HCT116 (cell line): ENCODE measurements around the gene SEC24C. TPM values are rescaled to one million over a fixed set of nuclear protein-coding genes. Genes with fewer than 3 reads are reported as not detected.
"Not testable (repeated sequence)": the region's sequence is repeated elsewhere in the genome, so short reads cannot be mapped to it uniquely, and the experiment has no call there.

ENCODE experiments used
- ATAC-seq: fragments of 200-7000 bp; cut with Tn5 transposase; 2 replicates; pipeline ENCODE4 v1.9.1; 2020; ENCODE audit warnings: mild to moderate bottlenecking, moderate library complexity
- BruUV-seq: library from RNA; stranded (reverse); fragments of 400-500 nt; replicated peaks from 2 replicates; lab custom pipeline; 2021; lab: Mats Ljungman, UMichigan
- CTCF ChIA-PET: fragments of 300-600 bp; sonication (Branson Sonifier 250); formaldehyde crosslinking; loops from one replicate; lab custom pipeline; 2021; ENCODE audit warnings: antibody characterized with exemption; lab: Charles Lee
- POLR2A ChIA-PET: fragments of 300-600, 350-600 bp; sonication (Branson Sonifier 250); formaldehyde crosslinking; loops from one replicate; lab custom pipeline; 2021; ENCODE audit warnings: antibody characterized with exemption; lab: Charles Lee
- RAD21 ChIA-PET, 2 experiments: fragments of 300-600 bp; sonication (Branson Sonifier 250); formaldehyde crosslinking; loops; one replicate each; lab custom pipeline; 2023; ENCODE audit warnings: low total read pairs in 2 of 2; ENCODE audit not compliant: uncharacterized antibody in 2 of 2, unreplicated experiment in 2 of 2, low non-redundant PET in 1 of 2; lab: Charles Lee
- DNase-seq: peaks from one replicate; pipeline ENCODE4 v3.0.0-alpha.2; 2010; ENCODE audit warnings: low read depth, low spot score
- H2AFZ ChIP-seq: fragments of 200-600 bp; shearing (Covaris generic), sonication (generic); 2 replicates; pipeline ENCODE4 v1.6.1; 2017; ENCODE audit warnings: low read depth, mixed run types, mixed read lengths, antibody characterized with exemption, low read length; ENCODE audit not compliant: poor library complexity, severe bottlenecking
- H3K27ac ChIP-seq: 2 replicates; pipeline ENCODE4 v1.5.1; 2012; ENCODE audit warnings: low read depth, low read length
- H3K27me3 ChIP-seq: fragments of 200-600 bp; sonication (generic); 2 replicates; pipeline ENCODE4 v1.6.1; 2016; ENCODE audit warnings: mixed run types, low read length, mixed read lengths; ENCODE audit not compliant: insufficient read depth
- H3K36me3 ChIP-seq, 2 experiments: fragments of 200-500 bp in 1 of 2; fragments of 200-600 bp in 1 of 2; sonication (Bioruptor generic) in 1 of 2; sonication (generic) in 1 of 2; 2 replicates each; pipeline versions ENCODE4 v1.5.1 to v1.6.1; 2014 to 2016; ENCODE audit warnings: low read length in 2 of 2, inconsistent platforms in 1 of 2, mixed read lengths in 1 of 2, mixed run types in 1 of 2; ENCODE audit not compliant: insufficient read depth in 2 of 2, control insufficient read depth in 1 of 2
- H3K4me1 ChIP-seq, 2 experiments: fragments of 200-600 bp in 1 of 2; sonication (generic) in 1 of 2; 2 replicates each; pipeline versions ENCODE4 v1.5.1 to v1.6.1; 2012 to 2017; ENCODE audit warnings: low read length in 2 of 2, inconsistent platforms in 1 of 2, mild to moderate bottlenecking in 1 of 2, mixed read lengths in 1 of 2, mixed run types in 1 of 2, moderate library complexity in 1 of 2; ENCODE audit not compliant: insufficient read depth in 2 of 2, control insufficient read depth in 1 of 2
- H3K4me2 ChIP-seq: fragments of 200-600 bp; sonication (generic); 2 replicates; pipeline ENCODE4 v1.6.1; 2017; ENCODE audit warnings: mixed run types, low read length, mixed read lengths
- H3K4me3 ChIP-seq, 2 experiments: fragments of 200-600 bp in 1 of 2; sonication (generic) in 1 of 2; replicated peaks in 1 of 2; 2 replicates each; pipeline ENCODE4 v1.5.1; 2011 to 2016; ENCODE audit warnings: low read length in 2 of 2, control low read depth in 1 of 2, low read depth in 1 of 2, mild to moderate bottlenecking in 1 of 2, mixed read lengths in 1 of 2, mixed run types in 1 of 2
- H3K79me2 ChIP-seq: fragments of 200-600 bp; sonication (generic); 2 replicates; pipeline ENCODE4 v1.6.1; 2017; ENCODE audit warnings: mild to moderate bottlenecking, mixed run types, low read length, moderate library complexity, mixed read lengths; ENCODE audit not compliant: insufficient read depth
- H3K9ac ChIP-seq: fragments of 200-600 bp; sonication (generic); 2 replicates; pipeline ENCODE4 v1.6.1; 2016; ENCODE audit warnings: low read length, mixed read lengths
- H3K9me2 ChIP-seq: fragments of 200-600 bp; sonication (generic), shearing (Covaris generic); 2 replicates; pipeline ENCODE4 v1.6.1; 2017; ENCODE audit warnings: mixed run types, mild to moderate bottlenecking, moderate library complexity; ENCODE audit not compliant: insufficient read depth
- H3K9me3 ChIP-seq, 2 experiments: fragments of 200-500 bp in 1 of 2; fragments of 200-600 bp in 1 of 2; sonication (Bioruptor generic) in 1 of 2; sonication (generic) in 1 of 2; 2 replicates each; pipeline ENCODE4 v1.6.1; 2014 to 2017; ENCODE audit warnings: low read length in 2 of 2, mixed read lengths in 2 of 2, inconsistent platforms in 1 of 2, low read depth in 1 of 2, mild to moderate bottlenecking in 1 of 2, mixed run types in 1 of 2, moderate library complexity in 1 of 2; ENCODE audit not compliant: control insufficient read depth in 1 of 2, insufficient read depth in 1 of 2
- H4K20me1 ChIP-seq: fragments of 200-600 bp; sonication (generic), shearing (Covaris generic); 2 replicates; pipeline ENCODE4 v1.6.1; 2017; ENCODE audit warnings: mixed run types, mild to moderate bottlenecking, moderate library complexity; ENCODE audit not compliant: insufficient read depth
- CEBPB ChIP-seq: IDR thresholded peaks from 2 replicates; pipeline ENCODE4 v1.6.1; 2012; ENCODE audit warnings: low read depth
- EZH2 ChIP-seq: fragments of 200-600 bp; sonication (generic); IDR thresholded peaks from 2 replicates; pipeline ENCODE4 v1.6.1; 2017; ENCODE audit warnings: antibody characterized with exemption, mixed run types
- EZH2phosphoT487 ChIP-seq: fragments of 200-600 bp; IDR thresholded peaks from 2 replicates; pipeline ENCODE4 v1.6.1; 2018; ENCODE audit warnings: antibody characterized with exemption, borderline replicate concordance
- FOSL1 ChIP-seq: IDR thresholded peaks from 2 replicates; pipeline ENCODE4 v1.6.1; 2012; ENCODE audit warnings: low read depth
- POLR2A ChIP-seq: IDR thresholded peaks from 2 replicates; pipeline ENCODE4 v1.7.0; 2011; ENCODE audit warnings: borderline replicate concordance; ENCODE audit not compliant: insufficient read depth, insufficient read length; ENCODE audit errors: extremely low read depth
- POLR2AphosphoS5 ChIP-seq: IDR thresholded peaks from 2 replicates; pipeline ENCODE4 v1.6.1; 2011; ENCODE audit warnings: mild to moderate bottlenecking, low read depth, low read length, moderate library complexity
- RAD21 ChIP-seq: IDR thresholded peaks from 2 replicates; pipeline ENCODE4 v1.6.1; 2012; ENCODE audit warnings: low read depth, mild to moderate bottlenecking
- TCF7L2 ChIP-seq: IDR thresholded peaks from 2 replicates; pipeline ENCODE4 v1.7.0; 2011; ENCODE audit warnings: borderline replicate concordance, inconsistent platforms; ENCODE audit not compliant: insufficient read depth, insufficient read length; ENCODE audit errors: extremely low read depth
- ZFX ChIP-seq: fragments of 450-650 bp; IDR thresholded peaks from 2 replicates; pipeline ENCODE4 v1.6.1; 2017
- ZNF274 ChIP-seq: fragments of 200-500 bp; sonication (Bioruptor generic); IDR thresholded peaks from 2 replicates; pipeline ENCODE4 v1.6.1; 2014; ENCODE audit warnings: mild to moderate bottlenecking, low read depth, low read length, inconsistent platforms
- intact Hi-C: fragments of 100-400 bp; cut with micrococcal nuclease; formaldehyde crosslinking; loops from 2 replicates; pipeline ENCODE4 v1.10.0; 2022
- total RNA-seq: library from RNA; stranded (reverse); gene quantifications from one replicate; pipeline ENCODE4 v1.2.1, GENCODE V29; 2021; ENCODE audit not compliant: unreplicated experiment
- TF ChIP-seq, protein P1 (sequence below), 3 experiments: fragments of 200-600 bp in 1 of 3; sonication (generic) in 1 of 3; IDR thresholded peaks in 2 of 3; conservative IDR thresholded peaks in 1 of 3; 2 replicates each; pipeline ENCODE4 v1.5.1; 2012 to 2017; ENCODE audit warnings: low read depth in 2 of 3, low read length in 2 of 3, antibody characterized with exemption in 1 of 3, borderline replicate concordance in 1 of 3, control low read depth in 1 of 3, mild to moderate bottlenecking in 1 of 3, mixed read lengths in 1 of 3, mixed run types in 1 of 3, moderate library complexity in 1 of 3; ENCODE audit not compliant: insufficient read depth in 1 of 3

Gene SEC24C
- total RNA-seq, 1 experiment from 2014 or later: 60.9 TPM

DNA sequence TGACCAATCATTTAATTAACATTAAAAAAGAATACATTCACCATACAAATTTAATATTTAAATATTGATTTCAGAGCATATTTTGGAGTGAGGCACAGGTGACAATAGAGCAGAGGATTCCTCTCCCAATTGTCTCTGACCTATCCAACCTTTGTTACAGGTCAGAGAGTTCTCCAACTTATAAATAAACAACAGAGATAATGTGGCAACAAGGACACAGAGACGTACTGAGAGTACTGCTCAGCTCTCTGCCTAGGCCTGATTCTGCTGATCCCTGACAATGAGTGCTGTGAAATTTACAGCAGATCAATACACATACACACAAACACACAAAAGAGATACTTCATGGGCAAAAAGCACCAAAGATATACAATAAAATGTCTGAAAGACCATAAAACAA is 27.9 kb upstream of the SEC24C start (continued):
- TF ChIP-seq, protein P1, sequence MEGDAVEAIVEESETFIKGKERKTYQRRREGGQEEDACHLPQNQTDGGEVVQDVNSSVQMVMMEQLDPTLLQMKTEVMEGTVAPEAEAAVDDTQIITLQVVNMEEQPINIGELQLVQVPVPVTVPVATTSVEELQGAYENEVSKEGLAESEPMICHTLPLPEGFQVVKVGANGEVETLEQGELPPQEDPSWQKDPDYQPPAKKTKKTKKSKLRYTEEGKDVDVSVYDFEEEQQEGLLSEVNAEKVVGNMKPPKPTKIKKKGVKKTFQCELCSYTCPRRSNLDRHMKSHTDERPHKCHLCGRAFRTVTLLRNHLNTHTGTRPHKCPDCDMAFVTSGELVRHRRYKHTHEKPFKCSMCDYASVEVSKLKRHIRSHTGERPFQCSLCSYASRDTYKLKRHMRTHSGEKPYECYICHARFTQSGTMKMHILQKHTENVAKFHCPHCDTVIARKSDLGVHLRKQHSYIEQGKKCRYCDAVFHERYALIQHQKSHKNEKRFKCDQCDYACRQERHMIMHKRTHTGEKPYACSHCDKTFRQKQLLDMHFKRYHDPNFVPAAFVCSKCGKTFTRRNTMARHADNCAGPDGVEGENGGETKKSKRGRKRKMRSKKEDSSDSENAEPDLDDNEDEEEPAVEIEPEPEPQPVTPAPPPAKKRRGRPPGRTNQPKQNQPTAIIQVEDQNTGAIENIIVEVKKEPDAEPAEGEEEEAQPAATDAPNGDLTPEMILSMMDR (IDR thresholded peaks at IDR 0.05 in 2 of 3, conservative IDR thresholded peaks at IDR 0.05 in 1 of 3; ENCODE audit: borderline replicate concordance in 1 of 3, insufficient read depth in 1 of 3, low read depth in 2 of 3, low read length in 2 of 3): no peak
- no peak for TF ChIP-seq FOSL1
- no peak for TF ChIP-seq CEBPB
- no peak for TF ChIP-seq EZH2phosphoT487
- TF ChIP-seq ZNF274: no peak
- no peak for TF ChIP-seq EZH2
- no peak for TF ChIP-seq POLR2A
- TF ChIP-seq RAD21: no peak
- TF ChIP-seq ZFX: no peak
- TF ChIP-seq POLR2AphosphoS5: no peak

DNA sequence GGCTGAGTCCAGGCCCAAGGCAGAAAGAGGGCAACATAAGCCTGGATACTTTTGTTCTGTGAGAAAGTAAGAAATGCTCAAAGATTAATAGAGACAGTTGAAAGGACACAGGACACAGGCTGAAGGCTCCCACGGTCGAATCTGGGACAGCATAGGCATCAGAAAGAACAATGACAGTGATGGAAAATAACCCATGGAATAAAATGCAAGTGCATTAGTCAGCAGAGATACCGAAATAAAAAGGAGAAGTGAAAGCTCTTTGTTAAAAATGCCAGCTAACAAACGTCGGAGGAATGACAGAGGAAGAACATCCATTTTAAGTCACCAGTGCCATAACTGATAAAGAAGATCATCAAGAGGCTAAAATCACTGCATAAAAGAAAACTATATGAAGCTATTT is 26.6 kb upstream of the SEC24C start:
- no peak overlapping the region for H3K4me2 ChIP-seq
- CTCF ChIA-PET: no interaction called here
- no peak overlapping the region for H3K4me3 ChIP-seq
- intact Hi-C loops: no loop called here
- no peak overlapping the region for H3K9ac ChIP-seq
- DNase-seq (no peak), ATAC-seq (no peak)
- BruUV-seq: no TSS peak
- no peaks in the 10 kb centered on the region for H3K27me3 ChIP-seq
- POLR2A ChIA-PET: no interaction called here
- peaks cover 19 to 39% of the 10 kb centered on the region in 2 experiments for H3K36me3 ChIP-seq
- no peaks in the 10 kb centered on the region for H4K20me1 ChIP-seq
- no peak overlapping the region for H2AFZ ChIP-seq
- no peak for TF ChIP-seq TCF7L2
- H3K27ac ChIP-seq: no peak overlapping the region
- H3K9me3 ChIP-seq: no peaks in the 10 kb centered on the region
- no peaks in the 10 kb centered on the region for H3K4me1 ChIP-seq
- H3K79me2 ChIP-seq: no peaks in the 10 kb centered on the region
- no peaks in the 10 kb centered on the region for H3K9me2 ChIP-seq
- RAD21 ChIA-PET: no interaction called here

GRCh38 chr10:73720561-73720960 is 23.6 kb upstream of the SEC24C start:
- H3K4me2 ChIP-seq, RAD21 ChIA-PET, H3K9me2 ChIP-seq, BruUV-seq, H3K79me2 ChIP-seq, H3K9me3 ChIP-seq, ATAC-seq, H3K27me3 ChIP-seq, DNase-seq, H3K4me1 ChIP-seq, intact Hi-C loops, H4K20me1 ChIP-seq, H3K9ac ChIP-seq, H3K27ac ChIP-seq, CTCF ChIA-PET, H2AFZ ChIP-seq, H3K4me3 ChIP-seq, POLR2A ChIA-PET: not testable (repeated sequence)
- peaks cover 29 to 46% of the 10 kb centered on the region in 2 experiments for H3K36me3 ChIP-seq
